Activated CD8-positive, alpha-beta T cell treated with anti-CD3 and anti-CD28 coated beads for 36 hours (primary cell): ENCODE data around the gene ZNF148. TPM values are rescaled to one million over a fixed set of nuclear protein-coding genes. Genes with fewer than 3 reads are reported as not detected.

Experiments used
- ATAC-seq: fragments of 200-7000 bp; cut with Tn5 transposase; one replicate; pipeline ENCODE4 v1.10.0; 2021; ENCODE audit warnings: mild to moderate bottlenecking, moderate library complexity
- CTCF ChIA-PET: fragments of 350-600 bp; sonication (Branson Sonifier 250); formaldehyde crosslinking; loops from one replicate; lab custom pipeline; 2021; ENCODE audit warnings: antibody characterized with exemption; lab: Charles Lee
- POLR2A ChIA-PET: fragments of 350-600 bp; sonication (Branson Sonifier 250); formaldehyde crosslinking; loops from one replicate; lab custom pipeline; 2021; ENCODE audit warnings: antibody characterized with exemption; lab: Charles Lee
- DNase-seq: peaks from one replicate; pipeline ENCODE4 v3.0.0-alpha.2; 2020
- H3K27ac Mint-ChIP-seq: one replicate; pipeline ENCODE4 v1.8.0; 2021; ENCODE audit warnings: mild to moderate bottlenecking, mixed read lengths
- H3K27me3 Mint-ChIP-seq: one replicate; pipeline ENCODE4 v1.8.0; 2021; ENCODE audit warnings: mixed read lengths
- H3K36me3 Mint-ChIP-seq: one replicate; pipeline ENCODE4 v1.8.0; 2021; ENCODE audit warnings: low read depth, mixed read lengths
- H3K4me1 Mint-ChIP-seq: one replicate; pipeline ENCODE4 v1.8.0; 2021; ENCODE audit warnings: low read depth, mixed read lengths
- H3K4me3 Mint-ChIP-seq: one replicate; pipeline ENCODE4 v1.8.0; 2021; ENCODE audit warnings: mild to moderate bottlenecking, moderate library complexity, mixed read lengths
- H3K9me3 Mint-ChIP-seq: one replicate; pipeline ENCODE4 v1.8.0; 2021; ENCODE audit warnings: mixed read lengths
- intact Hi-C: fragments of 100-400 bp; cut with micrococcal nuclease; formaldehyde crosslinking; loops from one replicate; pipeline ENCODE4 v1.10.0; 2022
- total RNA-seq, 2 experiments: library from RNA; stranded (reverse); gene quantifications; one replicate each; pipeline ENCODE4 v1.2.3, GENCODE V29; 2021
- TF ChIP-seq, protein P1 (sequence below): fragments of 200-600 bp; IDR thresholded peaks from one replicate; pipeline ENCODE4 v1.8.0; 2022; ENCODE audit warnings: antibody characterized with exemption, mild to moderate bottlenecking

ZNF148 gene
- total RNA-seq, 2 experiments from 2014 or later, result 36.3 to 36.9 TPM

DNA sequence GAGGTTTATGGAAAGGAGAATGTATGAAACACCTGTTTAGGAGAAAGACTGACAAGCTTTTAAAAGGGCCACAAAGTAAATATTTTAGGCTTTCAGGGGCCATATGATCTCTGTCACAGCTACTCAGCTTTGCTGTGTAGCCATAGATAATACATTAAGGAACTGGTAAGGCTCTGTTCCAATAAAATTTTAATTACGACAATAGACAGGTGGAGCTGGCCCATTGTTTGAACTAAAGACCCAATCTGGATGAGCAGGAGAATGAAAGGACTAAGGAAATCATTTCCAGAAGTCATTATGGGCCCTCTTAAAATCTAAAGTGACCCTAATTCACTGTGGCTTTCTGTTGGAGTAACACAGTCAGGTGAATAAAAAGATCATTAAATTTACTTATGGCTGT is 114.1 kb downstream of the ZNF148 start:
- no peak overlapping the region for H3K4me3 Mint-ChIP-seq
- H3K27me3 Mint-ChIP-seq, result no peaks in the 10 kb centered on the region
- no peak for DNase-seq
- H3K9me3 Mint-ChIP-seq, result peaks cover 8% of the 10 kb centered on the region
- intact Hi-C loops, result no loop called here
- peaks cover 8% of the 10 kb centered on the region for H3K4me1 Mint-ChIP-seq
- TF ChIP-seq, protein P1, sequence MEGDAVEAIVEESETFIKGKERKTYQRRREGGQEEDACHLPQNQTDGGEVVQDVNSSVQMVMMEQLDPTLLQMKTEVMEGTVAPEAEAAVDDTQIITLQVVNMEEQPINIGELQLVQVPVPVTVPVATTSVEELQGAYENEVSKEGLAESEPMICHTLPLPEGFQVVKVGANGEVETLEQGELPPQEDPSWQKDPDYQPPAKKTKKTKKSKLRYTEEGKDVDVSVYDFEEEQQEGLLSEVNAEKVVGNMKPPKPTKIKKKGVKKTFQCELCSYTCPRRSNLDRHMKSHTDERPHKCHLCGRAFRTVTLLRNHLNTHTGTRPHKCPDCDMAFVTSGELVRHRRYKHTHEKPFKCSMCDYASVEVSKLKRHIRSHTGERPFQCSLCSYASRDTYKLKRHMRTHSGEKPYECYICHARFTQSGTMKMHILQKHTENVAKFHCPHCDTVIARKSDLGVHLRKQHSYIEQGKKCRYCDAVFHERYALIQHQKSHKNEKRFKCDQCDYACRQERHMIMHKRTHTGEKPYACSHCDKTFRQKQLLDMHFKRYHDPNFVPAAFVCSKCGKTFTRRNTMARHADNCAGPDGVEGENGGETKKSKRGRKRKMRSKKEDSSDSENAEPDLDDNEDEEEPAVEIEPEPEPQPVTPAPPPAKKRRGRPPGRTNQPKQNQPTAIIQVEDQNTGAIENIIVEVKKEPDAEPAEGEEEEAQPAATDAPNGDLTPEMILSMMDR, result no peak
- ChIA-PET CTCF (interaction anchor here (1.5 kb wide), 1 partner anchor 10 kb away, joined by 3 read pairs; no protein-coding TSS in a partner anchor), POLR2A (no interaction called here)
- no peak for ATAC-seq
- H3K27ac Mint-ChIP-seq, result no peak overlapping the region
- H3K36me3 Mint-ChIP-seq, result peaks cover 38% of the 10 kb centered on the region

DNA sequence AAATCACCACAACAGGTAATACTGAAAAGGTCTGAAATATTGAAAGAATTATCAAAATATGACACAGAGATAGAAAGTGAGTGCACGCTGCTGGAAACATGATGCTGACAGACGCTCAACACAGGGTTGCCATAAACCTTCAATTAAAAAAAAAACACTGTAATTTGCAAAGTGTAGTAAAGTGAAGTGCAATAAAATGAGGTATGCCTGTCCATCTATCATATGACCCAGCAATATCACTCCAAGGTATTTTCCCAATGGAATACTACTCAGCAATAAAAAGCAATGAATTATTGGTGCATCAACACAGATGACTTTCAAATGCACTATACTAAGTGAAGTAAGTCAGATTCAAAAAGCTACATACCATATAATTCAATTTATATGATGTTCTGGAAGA is 115.0 kb downstream of the ZNF148 start:
- Mint-ChIP-seq H3K4me3 (no peak overlapping the region), H3K27ac (no peak overlapping the region), H3K9me3 (peaks cover 8% of the 10 kb centered on the region), H3K4me1 (peaks cover 4% of the 10 kb centered on the region), H3K36me3 (peaks cover 38% of the 10 kb centered on the region), H3K27me3 (no peaks in the 10 kb centered on the region)
- POLR2A ChIA-PET, result no interaction called here
- TF ChIP-seq, protein P1, result no peak
- no peak for ATAC-seq
- no peak for DNase-seq
- intact Hi-C loops, result no loop called here
- CTCF ChIA-PET, result no interaction called here

DNA sequence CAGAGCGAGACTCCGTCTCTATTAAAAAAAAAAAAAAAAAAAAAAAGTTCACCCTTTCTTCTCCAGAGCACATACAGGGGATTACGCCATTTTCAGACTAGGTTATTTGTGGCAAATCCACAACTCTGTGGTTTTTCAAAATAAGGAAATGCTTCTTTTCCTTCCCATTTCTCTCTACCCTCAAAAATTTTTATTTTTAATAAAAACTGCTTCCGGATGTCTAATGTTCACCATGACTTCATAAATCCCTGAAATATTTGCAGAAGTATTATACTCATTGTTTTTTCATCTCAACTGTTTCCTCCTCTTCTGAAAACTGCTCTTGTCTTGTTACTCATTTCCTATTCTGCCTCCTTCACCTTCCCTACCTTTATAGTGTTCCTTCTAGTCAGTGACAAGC is 117.6 kb downstream of the ZNF148 start:
- H3K4me1 Mint-ChIP-seq, result peaks cover 6% of the 10 kb centered on the region
- no peaks in the 10 kb centered on the region for H3K27me3 Mint-ChIP-seq
- TF ChIP-seq, protein P1, result no peak
- no peak for DNase-seq
- ChIA-PET CTCF (no interaction called here), POLR2A (no interaction called here)
- intact Hi-C loops, result no loop called here
- H3K4me3 Mint-ChIP-seq, result no peak overlapping the region
- H3K9me3 Mint-ChIP-seq, result peaks cover 8% of the 10 kb centered on the region
- peaks cover 33% of the 10 kb centered on the region for H3K36me3 Mint-ChIP-seq
- ATAC-seq, result no peak
- no peak overlapping the region for H3K27ac Mint-ChIP-seq

DNA sequence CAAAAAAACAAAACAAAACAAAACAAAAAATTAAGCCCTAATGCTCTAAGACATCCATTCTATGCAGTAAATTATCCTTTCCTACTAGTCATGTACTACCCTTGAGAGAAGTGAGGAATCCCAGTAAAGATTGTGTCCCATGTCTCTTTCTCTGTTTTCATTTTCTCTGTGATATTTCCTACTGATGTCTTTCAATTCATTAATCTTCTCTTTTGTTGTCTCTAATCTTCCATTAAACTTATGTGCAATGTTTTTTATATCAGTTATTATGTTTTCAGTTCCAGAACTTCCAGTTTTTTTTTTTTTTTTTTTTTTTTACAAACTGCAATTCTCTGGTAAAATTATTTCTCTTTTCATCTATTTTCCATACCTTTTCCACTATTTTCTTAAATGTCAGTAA is 118.5 kb downstream of the ZNF148 start:
- peaks cover 33% of the 10 kb centered on the region for H3K36me3 Mint-ChIP-seq
- no peak overlapping the region for H3K27ac Mint-ChIP-seq
- intact Hi-C loops, result no loop called here
- H3K9me3 Mint-ChIP-seq, result peaks cover 8% of the 10 kb centered on the region
- DNase-seq (no peak), ATAC-seq (no peak)
- ChIA-PET POLR2A (no interaction called here), CTCF (no interaction called here)
- peaks cover 9% of the 10 kb centered on the region for H3K4me1 Mint-ChIP-seq
- H3K4me3 Mint-ChIP-seq, result no peak overlapping the region
- TF ChIP-seq, protein P1, result no peak
- H3K27me3 Mint-ChIP-seq, result no peaks in the 10 kb centered on the region

DNA sequence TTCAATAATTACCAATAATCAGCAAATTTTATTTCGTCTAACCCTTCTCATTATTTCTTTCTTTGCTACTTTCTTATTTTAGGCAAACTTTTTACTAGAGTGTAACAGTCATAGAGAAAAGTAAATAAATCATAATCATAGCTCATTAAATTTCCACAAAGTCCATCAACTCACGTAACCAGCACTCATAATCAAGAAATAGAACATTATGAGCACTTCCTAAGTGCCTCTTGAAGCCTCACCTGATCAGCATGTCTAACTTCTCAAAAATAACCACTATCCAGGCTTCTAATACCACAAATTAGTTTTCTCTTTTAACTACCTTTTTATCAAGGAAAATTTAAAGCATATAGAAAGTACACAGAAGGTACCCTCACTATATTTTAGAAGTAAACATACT is 124.2 kb downstream of the ZNF148 start:
- CTCF ChIA-PET, result interaction anchor here (1.0 to 1.1 kb wide), 2 partner anchors 11 to 350 kb away, joined by 3 read pairs; no protein-coding TSS in a partner anchor
- intact Hi-C loops, result no loop called here
- ATAC-seq, result no peak
- no peaks in the 10 kb centered on the region for H3K9me3 Mint-ChIP-seq
- H3K27me3 Mint-ChIP-seq, result no peaks in the 10 kb centered on the region
- H3K4me1 Mint-ChIP-seq, result peaks cover 5% of the 10 kb centered on the region
- no peak overlapping the region for H3K27ac Mint-ChIP-seq
- peaks cover 9% of the 10 kb centered on the region for H3K36me3 Mint-ChIP-seq
- no peak overlapping the region for H3K4me3 Mint-ChIP-seq
- TF ChIP-seq, protein P1, result no peak
- POLR2A ChIA-PET, result no interaction called here
- no peak for DNase-seq
